ENCODE results near the gene HAGHL. TPM values are rescaled to one million over a fixed set of nuclear protein-coding genes. Genes with fewer than 3 reads are reported as not detected.

The HAGHL gene
- polyA plus RNA-seq, 1 donor: 9.1 TPM

- WGBS (ENCODE audit: insufficient coverage, low lambda C conversion rate): no CpG with 5 or more reads among the region's 37 CpGs
- no peaks in the 10 kb centered on the region for H3K36me3 ChIP-seq (ENCODE audit: control insufficient read depth, insufficient read depth, low read length)
- peaks cover 25% of the 10 kb centered on the region for H3K4me1 ChIP-seq (ENCODE audit: control insufficient read depth, insufficient read depth, low read length)
- peaks cover 3% of the 10 kb centered on the region for H3K9me3 ChIP-seq (ENCODE audit: control insufficient read depth, low read depth, low read length)
- peaks cover 2% of the 10 kb centered on the region for H3K27me3 ChIP-seq (ENCODE audit: control insufficient read depth, insufficient read depth, low read length)
- peak; percentile 76 to 93 for DNase-seq
- H3K27ac ChIP-seq (ENCODE audit: low read length): peak within 1 kb of the TSS; percentile 77
- peak within 1 kb of the TSS; percentile 6 for H3K4me3 ChIP-seq (ENCODE audit: low read length)
Measured at GRCh38 chr16:760545-761343, 33.8 kb downstream of the HAGHL start, which contains the start of gene MSLN. Gene MSLN (plus strand): TSS chr16:760734. CDS start chr16:762681, 1,947 bp downstream.

- Histone ChIP-seq H3K9me3 (ENCODE audit: control insufficient read depth, low read depth, low read length) (peaks cover 3% of the 10 kb centered on the region), H3K4me3 (ENCODE audit: low read length) (no peak overlapping the region), H3K27me3 (ENCODE audit: control insufficient read depth, insufficient read depth, low read length) (no peaks in the 10 kb centered on the region), H3K4me1 (ENCODE audit: control insufficient read depth, insufficient read depth, low read length) (peaks cover 25% of the 10 kb centered on the region), H3K27ac (ENCODE audit: low read length) (peak overlapping the region; percentile 77), H3K36me3 (ENCODE audit: control insufficient read depth, insufficient read depth, low read length) (no peaks in the 10 kb centered on the region)
- no CpG with 5 or more reads among the region's 22 CpGs for WGBS (ENCODE audit: insufficient coverage, low lambda C conversion rate)
- peak in 1 of 2 donors; percentile 54 for DNase-seq
Measured at GRCh38 chr16:761625-762513, 35.0 kb downstream of the HAGHL start.

GRCh38 chr16:762595-763268 lies 35.8 kb downstream of the HAGHL start:
- Histone ChIP-seq H3K36me3 (ENCODE audit: control insufficient read depth, insufficient read depth, low read length) (no peaks in the 10 kb centered on the region), H3K4me1 (ENCODE audit: control insufficient read depth, insufficient read depth, low read length) (peaks cover 25% of the 10 kb centered on the region), H3K9me3 (ENCODE audit: control insufficient read depth, low read depth, low read length) (peaks cover 3% of the 10 kb centered on the region), H3K27ac (ENCODE audit: low read length) (no peak overlapping the region), H3K4me3 (ENCODE audit: low read length) (no peak overlapping the region), H3K27me3 (ENCODE audit: control insufficient read depth, insufficient read depth, low read length) (no peaks in the 10 kb centered on the region)
- WGBS (ENCODE audit: insufficient coverage, low lambda C conversion rate): no CpG with 5 or more reads among the region's 17 CpGs
- DNase-seq: no peak

- no CpG with 5 or more reads among the region's 21 CpGs for WGBS (ENCODE audit: insufficient coverage, low lambda C conversion rate)
- Histone ChIP-seq H3K27me3 (ENCODE audit: control insufficient read depth, insufficient read depth, low read length) (no peaks in the 10 kb centered on the region), H3K9me3 (ENCODE audit: control insufficient read depth, low read depth, low read length) (peaks cover 3% of the 10 kb centered on the region), H3K4me3 (ENCODE audit: low read length) (no peak overlapping the region), H3K4me1 (ENCODE audit: control insufficient read depth, insufficient read depth, low read length) (peaks cover 25% of the 10 kb centered on the region), H3K36me3 (ENCODE audit: control insufficient read depth, insufficient read depth, low read length) (no peaks in the 10 kb centered on the region), H3K27ac (ENCODE audit: low read length) (no peak overlapping the region)
- no peak for DNase-seq
Measured at GRCh38 chr16:763369-764183, 36.7 kb downstream of the HAGHL start.

GRCh38 chr16:764184-764750 lies 37.4 kb downstream of the HAGHL start:
- WGBS (ENCODE audit: insufficient coverage, low lambda C conversion rate): no CpG with 5 or more reads among the region's 20 CpGs
- Histone ChIP-seq H3K27me3 (ENCODE audit: control insufficient read depth, insufficient read depth, low read length) (no peaks in the 10 kb centered on the region), H3K4me1 (ENCODE audit: control insufficient read depth, insufficient read depth, low read length) (peaks cover 24% of the 10 kb centered on the region), H3K9me3 (ENCODE audit: control insufficient read depth, low read depth, low read length) (peaks cover 3% of the 10 kb centered on the region), H3K27ac (ENCODE audit: low read length) (no peak overlapping the region), H3K4me3 (ENCODE audit: low read length) (no peak overlapping the region), H3K36me3 (ENCODE audit: control insufficient read depth, insufficient read depth, low read length) (no peaks in the 10 kb centered on the region)
- DNase-seq: no peak

GRCh38 chr16:764848-765487 lies 38.1 kb downstream of the HAGHL start:
- DNase-seq: no peak
- Histone ChIP-seq H3K9me3 (ENCODE audit: control insufficient read depth, low read depth, low read length) (peaks cover 3% of the 10 kb centered on the region), H3K4me3 (ENCODE audit: low read length) (no peak overlapping the region), H3K36me3 (ENCODE audit: control insufficient read depth, insufficient read depth, low read length) (no peaks in the 10 kb centered on the region), H3K4me1 (ENCODE audit: control insufficient read depth, insufficient read depth, low read length) (peaks cover 20% of the 10 kb centered on the region), H3K27ac (ENCODE audit: low read length) (no peak overlapping the region), H3K27me3 (ENCODE audit: control insufficient read depth, insufficient read depth, low read length) (no peaks in the 10 kb centered on the region)
- no CpG with 5 or more reads among the region's 38 CpGs for WGBS (ENCODE audit: insufficient coverage, low lambda C conversion rate)

GRCh38 chr16:765488-765865 lies 38.6 kb downstream of the HAGHL start:
- Histone ChIP-seq H3K4me3 (ENCODE audit: low read length) (no peak overlapping the region), H3K27ac (ENCODE audit: low read length) (no peak overlapping the region), H3K27me3 (ENCODE audit: control insufficient read depth, insufficient read depth, low read length) (no peaks in the 10 kb centered on the region), H3K4me1 (ENCODE audit: control insufficient read depth, insufficient read depth, low read length) (peaks cover 19% of the 10 kb centered on the region), H3K9me3 (ENCODE audit: control insufficient read depth, low read depth, low read length) (peaks cover 3% of the 10 kb centered on the region), H3K36me3 (ENCODE audit: control insufficient read depth, insufficient read depth, low read length) (no peaks in the 10 kb centered on the region)
- WGBS (ENCODE audit: insufficient coverage, low lambda C conversion rate): no CpG with 5 or more reads among the region's 29 CpGs
- no peak for DNase-seq

- no peak for DNase-seq
- H3K9me3 ChIP-seq (ENCODE audit: control insufficient read depth, low read depth, low read length): no peaks in the 10 kb centered on the region
- H3K36me3 ChIP-seq (ENCODE audit: control insufficient read depth, insufficient read depth, low read length): no peaks in the 10 kb centered on the region
- H3K4me3 ChIP-seq (ENCODE audit: low read length): no peak overlapping the region
- no peaks in the 10 kb centered on the region for H3K27me3 ChIP-seq (ENCODE audit: control insufficient read depth, insufficient read depth, low read length)
- H3K4me1 ChIP-seq (ENCODE audit: control insufficient read depth, insufficient read depth, low read length): peaks cover 12% of the 10 kb centered on the region
- H3K27ac ChIP-seq (ENCODE audit: low read length): no peak overlapping the region
- no CpG with 5 or more reads among the region's 29 CpGs for WGBS (ENCODE audit: insufficient coverage, low lambda C conversion rate)
Measured at GRCh38 chr16:766008-766819, 39.3 kb downstream of the HAGHL start.

Measured in large intestine (tissue), 3 donors.